K562 (cell line): ENCODE data around the gene PLCB4. TPM values are rescaled to one million over a fixed set of nuclear protein-coding genes. Genes with fewer than 3 reads are reported as not detected.
A peak's percentile ranks its signal among the peaks of the same experiment; 100 is the strongest.

Experiments used
- ATAC-seq: fragments of 200-7000 bp; cut with Tn5 transposase; 3 replicates; pipeline ENCODE4 v1.9.1; 2020; ENCODE audit warnings: moderate library complexity
- BruUV-seq: library from RNA; stranded (reverse); fragments of 400-500 nt; replicated peaks from 2 replicates; lab custom pipeline; 2021; lab: Mats Ljungman, UMichigan
- CTCF ChIA-PET: fragments of 300-600 bp; formaldehyde crosslinking; extraction: SDS; loops from one replicate; lab custom pipeline; 2021; ENCODE audit warnings: low intra/inter-chr PET ratio; lab: Yijun Ruan, JAX
- POLR2A ChIA-PET: fragments of 300-600, 350-650 bp; sonication (Branson Sonifier 250); formaldehyde crosslinking; extraction: SDS; loops from one replicate; lab custom pipeline; 2021; ENCODE audit warnings: antibody characterized with exemption, inconsistent platforms; lab: Yijun Ruan, JAX
- DNase-seq, 4 experiments: peaks; one replicate each; pipeline versions ENCODE4 v3.0.0 to v3.0.0-alpha.2; 2011 to 2018; ENCODE audit warnings: low spot score in 3 of 4, mixed read lengths in 3 of 4; ENCODE audit errors: extremely low read depth in 1 of 4
- FAIRE-seq: peaks from 2 replicates; lab custom pipeline; 2011; peaks lifted over from hg19 to GRCh38; lab: Jason Lieb, UNC
- H2AFZ ChIP-seq: 2 replicates; pipeline ENCODE4 v1.6.0; 2011; ENCODE audit warnings: low read depth, low read length, control low read depth, inconsistent platforms
- H3K27ac ChIP-seq: fragments of 200-600 bp; 3 replicates; pipeline ENCODE4 v1.8.0; 2011; ENCODE audit warnings: low read depth, mild to moderate bottlenecking, control low read depth, inconsistent platforms, low read length, moderate library complexity, mixed read lengths; ENCODE audit errors: extremely low read depth
- H3K27me3 ChIP-seq, 2 experiments: fragments of 300-600 bp in 1 of 2; 2 replicates in 1 of 2; 3 replicates in 1 of 2; pipeline versions ENCODE4 v1.6.0 to v1.8.0; 2011; ENCODE audit warnings: inconsistent platforms in 2 of 2, low read length in 2 of 2, mild to moderate bottlenecking in 1 of 2, mixed read lengths in 1 of 2, moderate library complexity in 1 of 2; ENCODE audit not compliant: control insufficient read depth in 2 of 2, insufficient read depth in 2 of 2
- H3K36me3 ChIP-seq: fragments of 300-600 bp; 3 replicates; pipeline ENCODE4 v1.8.0; 2011; ENCODE audit warnings: mild to moderate bottlenecking, low read length, inconsistent platforms; ENCODE audit not compliant: control insufficient read depth, insufficient read depth
- H3K4me1 ChIP-seq, 2 experiments: fragments of 200-600 bp in 1 of 2; replicated peaks in 1 of 2; 2 replicates in 1 of 2; 3 replicates in 1 of 2; pipeline versions ENCODE4 v1.5.1 to v1.8.0; 2011; ENCODE audit warnings: inconsistent platforms in 2 of 2, low read length in 2 of 2, mild to moderate bottlenecking in 1 of 2, mixed read lengths in 1 of 2, moderate library complexity in 1 of 2; ENCODE audit not compliant: control insufficient read depth in 2 of 2, insufficient read depth in 2 of 2
- H3K4me2 ChIP-seq: 2 replicates; pipeline ENCODE4 v1.6.1; 2011; ENCODE audit warnings: low read length, control low read depth, inconsistent platforms, mixed read lengths; ENCODE audit not compliant: insufficient read depth
- H3K4me3 ChIP-seq: fragments of 200-600 bp; sonication (generic), shearing (Covaris generic); 2 replicates; pipeline ENCODE4 v1.5.1; 2016; ENCODE audit warnings: control low read depth, inconsistent platforms
- H3K79me2 ChIP-seq: fragments of 200-600 bp; 3 replicates; pipeline ENCODE4 v1.8.0; 2011; ENCODE audit warnings: low read length, inconsistent platforms; ENCODE audit not compliant: control insufficient read depth, insufficient read depth
- H3K9ac ChIP-seq, 2 experiments: 2 replicates each; pipeline versions ENCODE4 v1.6.0 to v1.6.1; 2011; ENCODE audit warnings: low read depth in 2 of 2, low read length in 2 of 2, control low read depth in 1 of 2, inconsistent platforms in 1 of 2, mild to moderate bottlenecking in 1 of 2, mixed read lengths in 1 of 2; ENCODE audit not compliant: insufficient read depth in 1 of 2
- H3K9me1 ChIP-seq: one replicate; pipeline ENCODE4 v1.6.0; 2011; ENCODE audit warnings: inconsistent platforms, mild to moderate bottlenecking, low read length, moderate library complexity; ENCODE audit not compliant: control insufficient read depth, insufficient read depth
- H3K9me3 ChIP-seq: replicated peaks from 2 replicates; pipeline ENCODE4 v1.5.1; 2011; ENCODE audit warnings: low read depth, low read length, inconsistent platforms; ENCODE audit not compliant: control insufficient read depth, insufficient read depth
- H4K20me1 ChIP-seq: replicated peaks from 2 replicates; pipeline ENCODE4 v1.6.1; 2011; ENCODE audit warnings: low read length, inconsistent platforms, mixed read lengths; ENCODE audit not compliant: control insufficient read depth, insufficient read depth
- CTCF ChIP-seq, 3 experiments: IDR thresholded peaks in 2 of 3; conservative IDR thresholded peaks in 1 of 3; 2 replicates each; pipeline ENCODE4 v1.5.1; 2011 to 2012; ENCODE audit warnings: low read length in 3 of 3, mild to moderate bottlenecking in 3 of 3, control low read depth in 2 of 3, improper control_type of control experiment in 1 of 3, inconsistent platforms in 1 of 3, low read depth in 1 of 3, mixed read lengths in 1 of 3, moderate library complexity in 1 of 3; ENCODE audit not compliant: insufficient read depth in 2 of 3
- ZNF79 ChIP-seq: fragments of 250-450 bp; sonication (Bioruptor Pico); IDR thresholded peaks from 2 replicates; pipeline ENCODE4 v1.4.0; 2020; ENCODE audit warnings: low read depth, mild to moderate bottlenecking, moderate library complexity
- WGBS: fragments of 100-300 bp; shearing (Covaris generic); methylation state at CpG from one replicate; pipeline ENCODE4 v1.1.6; 2016; ENCODE audit warnings: low coverage, mixed read lengths; ENCODE audit not compliant: insufficient coverage; ENCODE audit errors: missing lambda C conversion rate; 5-methylcytosine and 5-hydroxymethylcytosine counted together
- in situ Hi-C: fragments of 300-500 bp; cut with MboI; formaldehyde crosslinking; loops from 4 replicates; pipeline ENCODE4 v1.15.0; 2018; ENCODE audit warnings: inconsistent platforms, mixed read lengths
- intact Hi-C: fragments of 100-400 bp; cut with micrococcal nuclease; formaldehyde crosslinking; loops from 2 replicates; pipeline ENCODE4 v1.14.2; 2022
- polyA plus RNA-seq, 8 experiments: library from polyadenylated mRNA; depleted of rRNA in 4 of 8; stranded (reverse) in 5 of 8; unstranded in 3 of 8; fragments of >200 nt; fragmentation: Nextera tagmentation in 2 of 8; fragmentation: Illumina TruSeq in 1 of 8; extraction: Ambion mirVana in 2 of 8; extraction: Trizol in 1 of 8; gene quantifications; 2 replicates each; pipeline versions ENCODE4 v1.2.1 to v1.2.3, GENCODE V29; 2011 to 2014; ENCODE audit warnings: inconsistent platforms in 1 of 8, missing spikeins in 1 of 8
- total RNA-seq, 7 experiments: library from RNA; depleted of rRNA in 6 of 7; stranded (reverse); fragments of >200 nt in 6 of 7; fragmentation: Illumina TruSeq in 2 of 7; extraction: Trizol in 2 of 7; gene quantifications; 2 replicates each; pipeline versions ENCODE4 v1.2.1 to v1.2.3, GENCODE V29; 2011 to 2021; ENCODE audit warnings: low replicate concordance in 1 of 7
- TF ChIP-seq, protein P1 (sequence below): fragments of 250-450 bp; sonication (Bioruptor Pico); IDR thresholded peaks from 2 replicates; pipeline ENCODE4 v1.8.0; 2022; ENCODE audit warnings: inconsistent platforms
- TF ChIP-seq, protein P2 (sequence below): fragments of 450-650 bp; IDR thresholded peaks from 2 replicates; pipeline ENCODE4 v1.6.1; 2018; ENCODE audit not compliant: partially characterized antibody

PLCB4 gene
- total and polyA plus RNA-seq, 9 of the 15 experiments (the other 6 are each of a cell fraction or from before 2014, with no cell fraction given) = 0.20 to 2.9 (median 0.52) TPM

DNA sequence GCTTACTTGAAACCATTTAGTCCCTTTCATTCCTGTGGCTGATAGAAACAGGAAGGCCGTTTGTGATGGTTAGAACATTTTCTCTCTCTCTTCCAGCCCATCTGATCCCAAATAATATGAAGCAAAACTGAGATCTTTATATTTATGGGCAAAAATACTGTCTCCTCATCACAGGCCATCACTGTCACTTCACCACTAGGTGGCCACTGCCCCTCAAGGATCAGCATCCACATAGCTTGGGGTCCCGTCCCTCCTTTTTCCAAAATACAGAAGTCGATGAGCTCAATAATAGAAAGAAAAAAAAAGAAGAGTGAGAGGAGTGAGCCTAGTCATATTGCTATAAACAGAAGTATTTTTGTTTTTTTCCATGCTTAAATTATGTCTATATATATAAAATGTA lies 399.1 kb downstream of the PLCB4 start:
- CTCF ChIA-PET = no interaction called here
- TF ChIP-seq, protein P1, sequence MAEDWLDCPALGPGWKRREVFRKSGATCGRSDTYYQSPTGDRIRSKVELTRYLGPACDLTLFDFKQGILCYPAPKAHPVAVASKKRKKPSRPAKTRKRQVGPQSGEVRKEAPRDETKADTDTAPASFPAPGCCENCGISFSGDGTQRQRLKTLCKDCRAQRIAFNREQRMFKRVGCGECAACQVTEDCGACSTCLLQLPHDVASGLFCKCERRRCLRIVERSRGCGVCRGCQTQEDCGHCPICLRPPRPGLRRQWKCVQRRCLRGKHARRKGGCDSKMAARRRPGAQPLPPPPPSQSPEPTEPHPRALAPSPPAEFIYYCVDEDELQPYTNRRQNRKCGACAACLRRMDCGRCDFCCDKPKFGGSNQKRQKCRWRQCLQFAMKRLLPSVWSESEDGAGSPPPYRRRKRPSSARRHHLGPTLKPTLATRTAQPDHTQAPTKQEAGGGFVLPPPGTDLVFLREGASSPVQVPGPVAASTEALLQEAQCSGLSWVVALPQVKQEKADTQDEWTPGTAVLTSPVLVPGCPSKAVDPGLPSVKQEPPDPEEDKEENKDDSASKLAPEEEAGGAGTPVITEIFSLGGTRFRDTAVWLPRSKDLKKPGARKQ (CRISPR knock-in tag) = no peak
- TF ChIP-seq, protein P2, sequence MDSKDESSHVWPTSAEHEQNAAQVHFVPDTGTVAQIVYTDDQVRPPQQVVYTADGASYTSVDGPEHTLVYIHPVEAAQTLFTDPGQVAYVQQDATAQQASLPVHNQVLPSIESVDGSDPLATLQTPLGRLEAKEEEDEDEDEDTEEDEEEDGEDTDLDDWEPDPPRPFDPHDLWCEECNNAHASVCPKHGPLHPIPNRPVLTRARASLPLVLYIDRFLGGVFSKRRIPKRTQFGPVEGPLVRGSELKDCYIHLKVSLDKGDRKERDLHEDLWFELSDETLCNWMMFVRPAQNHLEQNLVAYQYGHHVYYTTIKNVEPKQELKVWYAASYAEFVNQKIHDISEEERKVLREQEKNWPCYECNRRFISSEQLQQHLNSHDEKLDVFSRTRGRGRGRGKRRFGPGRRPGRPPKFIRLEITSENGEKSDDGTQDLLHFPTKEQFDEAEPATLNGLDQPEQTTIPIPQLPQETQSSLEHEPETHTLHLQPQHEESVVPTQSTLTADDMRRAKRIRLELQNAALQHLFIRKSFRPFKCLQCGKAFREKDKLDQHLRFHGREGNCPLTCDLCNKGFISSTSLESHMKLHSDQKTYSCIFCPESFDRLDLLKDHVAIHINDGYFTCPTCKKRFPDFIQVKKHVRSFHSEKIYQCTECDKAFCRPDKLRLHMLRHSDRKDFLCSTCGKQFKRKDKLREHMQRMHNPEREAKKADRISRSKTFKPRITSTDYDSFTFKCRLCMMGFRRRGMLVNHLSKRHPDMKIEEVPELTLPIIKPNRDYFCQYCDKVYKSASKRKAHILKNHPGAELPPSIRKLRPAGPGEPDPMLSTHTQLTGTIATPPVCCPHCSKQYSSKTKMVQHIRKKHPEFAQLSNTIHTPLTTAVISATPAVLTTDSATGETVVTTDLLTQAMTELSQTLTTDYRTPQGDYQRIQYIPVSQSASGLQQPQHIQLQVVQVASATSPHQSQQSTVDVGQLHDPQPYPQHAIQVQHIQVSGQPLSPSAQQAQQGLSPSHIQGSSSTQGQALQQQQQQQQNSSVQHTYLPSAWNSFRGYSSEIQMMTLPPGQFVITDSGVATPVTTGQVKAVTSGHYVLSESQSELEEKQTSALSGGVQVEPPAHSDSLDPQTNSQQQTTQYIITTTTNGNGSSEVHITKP = no peak
- TF ChIP-seq CTCF (IDR thresholded peaks at IDR 0.05 in 2 of 3, conservative IDR thresholded peaks at IDR 0.05 in 1 of 3; ENCODE audit: insufficient read depth in 2 of 3, low read depth in 1 of 3, low read length in 3 of 3) (peak; percentile 23 to 35 (median 33); a peak in 2 of 6 replicates), ZNF79 (CRISPR knock-in tag) (no peak)
- POLR2A ChIA-PET = no interaction called here

More for the DNA sequence above, 399.1 kb downstream of the PLCB4 start:
- FAIRE-seq (no peak), DNase-seq (peak; percentile 2 to 8 (median 6)), ATAC-seq (no peak)
- Histone ChIP-seq H3K4me3 (no peak overlapping the region), H3K9me3 (no peaks in the 10 kb centered on the region), H3K79me2 (no peaks in the 10 kb centered on the region), H4K20me1 (no peaks in the 10 kb centered on the region), H3K4me2 (no peak overlapping the region), H3K27me3 (no peaks in the 10 kb centered on the region), H3K4me1 (no peaks in the 10 kb centered on the region), H3K9ac (no peak overlapping the region), H3K9me1 (no peaks in the 10 kb centered on the region), H2AFZ (no peak overlapping the region), H3K36me3 (no peaks in the 10 kb centered on the region), H3K27ac (no peak overlapping the region)
- intact Hi-C loops (loop anchor here (5.0 kb wide), 1 partner anchor 144 kb away; no protein-coding TSS in a partner anchor), in situ Hi-C loops (no loop called here)
- WGBS = 0% methylated on average over 2 of the region's 3 CpGs
- BruUV-seq = no TSS peak
